ENCODE results near the gene FAM149A. TPM values are rescaled to one million over a fixed set of nuclear protein-coding genes. Genes with fewer than 3 reads are reported as not detected.

Gene FAM149A
- polyA plus RNA-seq, 1 donor from 2014 or later, result 9.1 TPM

DNA sequence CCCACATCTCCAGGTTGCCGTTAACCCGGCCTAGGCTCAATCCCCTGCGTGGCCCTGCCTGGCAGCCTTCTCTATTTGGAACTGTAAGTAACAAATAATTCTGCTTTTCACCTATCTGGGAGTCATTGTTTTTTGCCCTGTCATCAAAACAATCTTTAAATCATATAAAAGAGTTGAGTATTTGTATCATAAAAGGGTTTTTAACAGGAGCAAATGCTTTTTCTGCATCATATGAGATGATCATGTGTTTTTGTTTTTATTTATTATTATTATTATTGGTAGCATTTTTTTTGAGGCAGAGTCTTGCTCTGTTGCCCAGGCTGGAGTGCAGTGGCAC, 45.6 kb upstream of the FAM149A start:
- TF ChIP-seq MXI1 (conservative IDR thresholded peaks at IDR 0.05; ENCODE audit: poor library complexity, severe bottlenecking) (no peak), RAD21 (conservative IDR thresholded peaks at IDR 0.05) (no peak), EP300 (conservative IDR thresholded peaks at IDR 0.05; ENCODE audit: poor library complexity, severe bottlenecking) (no peak), EZH2 (IDR thresholded peaks at IDR 0.05; ENCODE audit: borderline replicate concordance, insufficient read depth, low read length, poor library complexity, severe bottlenecking) (no peak), TAF1 (IDR thresholded peaks at IDR 0.05; ENCODE audit: low read depth) (no peak), SMC3 (conservative IDR thresholded peaks at IDR 0.05; ENCODE audit: poor library complexity) (no peak), POLR2AphosphoS5 (IDR thresholded peaks at IDR 0.05) (no peak)
- TF ChIP-seq, protein P1, sequence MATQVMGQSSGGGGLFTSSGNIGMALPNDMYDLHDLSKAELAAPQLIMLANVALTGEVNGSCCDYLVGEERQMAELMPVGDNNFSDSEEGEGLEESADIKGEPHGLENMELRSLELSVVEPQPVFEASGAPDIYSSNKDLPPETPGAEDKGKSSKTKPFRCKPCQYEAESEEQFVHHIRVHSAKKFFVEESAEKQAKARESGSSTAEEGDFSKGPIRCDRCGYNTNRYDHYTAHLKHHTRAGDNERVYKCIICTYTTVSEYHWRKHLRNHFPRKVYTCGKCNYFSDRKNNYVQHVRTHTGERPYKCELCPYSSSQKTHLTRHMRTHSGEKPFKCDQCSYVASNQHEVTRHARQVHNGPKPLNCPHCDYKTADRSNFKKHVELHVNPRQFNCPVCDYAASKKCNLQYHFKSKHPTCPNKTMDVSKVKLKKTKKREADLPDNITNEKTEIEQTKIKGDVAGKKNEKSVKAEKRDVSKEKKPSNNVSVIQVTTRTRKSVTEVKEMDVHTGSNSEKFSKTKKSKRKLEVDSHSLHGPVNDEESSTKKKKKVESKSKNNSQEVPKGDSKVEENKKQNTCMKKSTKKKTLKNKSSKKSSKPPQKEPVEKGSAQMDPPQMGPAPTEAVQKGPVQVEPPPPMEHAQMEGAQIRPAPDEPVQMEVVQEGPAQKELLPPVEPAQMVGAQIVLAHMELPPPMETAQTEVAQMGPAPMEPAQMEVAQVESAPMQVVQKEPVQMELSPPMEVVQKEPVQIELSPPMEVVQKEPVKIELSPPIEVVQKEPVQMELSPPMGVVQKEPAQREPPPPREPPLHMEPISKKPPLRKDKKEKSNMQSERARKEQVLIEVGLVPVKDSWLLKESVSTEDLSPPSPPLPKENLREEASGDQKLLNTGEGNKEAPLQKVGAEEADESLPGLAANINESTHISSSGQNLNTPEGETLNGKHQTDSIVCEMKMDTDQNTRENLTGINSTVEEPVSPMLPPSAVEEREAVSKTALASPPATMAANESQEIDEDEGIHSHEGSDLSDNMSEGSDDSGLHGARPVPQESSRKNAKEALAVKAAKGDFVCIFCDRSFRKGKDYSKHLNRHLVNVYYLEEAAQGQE (IDR thresholded peaks at IDR 0.05; ENCODE audit: borderline replicate concordance), result no peak
- TF ChIP-seq, protein P2, sequence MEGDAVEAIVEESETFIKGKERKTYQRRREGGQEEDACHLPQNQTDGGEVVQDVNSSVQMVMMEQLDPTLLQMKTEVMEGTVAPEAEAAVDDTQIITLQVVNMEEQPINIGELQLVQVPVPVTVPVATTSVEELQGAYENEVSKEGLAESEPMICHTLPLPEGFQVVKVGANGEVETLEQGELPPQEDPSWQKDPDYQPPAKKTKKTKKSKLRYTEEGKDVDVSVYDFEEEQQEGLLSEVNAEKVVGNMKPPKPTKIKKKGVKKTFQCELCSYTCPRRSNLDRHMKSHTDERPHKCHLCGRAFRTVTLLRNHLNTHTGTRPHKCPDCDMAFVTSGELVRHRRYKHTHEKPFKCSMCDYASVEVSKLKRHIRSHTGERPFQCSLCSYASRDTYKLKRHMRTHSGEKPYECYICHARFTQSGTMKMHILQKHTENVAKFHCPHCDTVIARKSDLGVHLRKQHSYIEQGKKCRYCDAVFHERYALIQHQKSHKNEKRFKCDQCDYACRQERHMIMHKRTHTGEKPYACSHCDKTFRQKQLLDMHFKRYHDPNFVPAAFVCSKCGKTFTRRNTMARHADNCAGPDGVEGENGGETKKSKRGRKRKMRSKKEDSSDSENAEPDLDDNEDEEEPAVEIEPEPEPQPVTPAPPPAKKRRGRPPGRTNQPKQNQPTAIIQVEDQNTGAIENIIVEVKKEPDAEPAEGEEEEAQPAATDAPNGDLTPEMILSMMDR (IDR thresholded peaks at IDR 0.05; ENCODE audit: poor library complexity, severe bottlenecking), result no peak
- Histone ChIP-seq H3K9ac (ENCODE audit: low read length) (no peak overlapping the region), H3K36me3 (ENCODE audit: insufficient read depth, low read length) (no peaks in the 10 kb centered on the region), H3K9me2 (ENCODE audit: insufficient read depth, low read length) (no peaks in the 10 kb centered on the region), H2AFZ (ENCODE audit: low read depth, low read length) (no peak overlapping the region), H3F3A (ENCODE audit: insufficient read depth, low read length, poor library complexity, severe bottlenecking) (no peaks in the 10 kb centered on the region), H3K9me3 (ENCODE audit: low read length) (no peaks in the 10 kb centered on the region), H3K4me3 (ENCODE audit: low read length) (no peak overlapping the region), H3K79me2 (replicated peaks; ENCODE audit: insufficient read depth, low read length) (no peaks in the 10 kb centered on the region), H4K20me1 (ENCODE audit: insufficient read depth) (no peaks in the 10 kb centered on the region), H3K4me2 (ENCODE audit: low read length) (no peak overlapping the region), H3K27ac (ENCODE audit: low read length) (no peak overlapping the region), H3K27me3 (ENCODE audit: insufficient read depth, low read depth, low read length) (no peaks in the 10 kb centered on the region)

DNA sequence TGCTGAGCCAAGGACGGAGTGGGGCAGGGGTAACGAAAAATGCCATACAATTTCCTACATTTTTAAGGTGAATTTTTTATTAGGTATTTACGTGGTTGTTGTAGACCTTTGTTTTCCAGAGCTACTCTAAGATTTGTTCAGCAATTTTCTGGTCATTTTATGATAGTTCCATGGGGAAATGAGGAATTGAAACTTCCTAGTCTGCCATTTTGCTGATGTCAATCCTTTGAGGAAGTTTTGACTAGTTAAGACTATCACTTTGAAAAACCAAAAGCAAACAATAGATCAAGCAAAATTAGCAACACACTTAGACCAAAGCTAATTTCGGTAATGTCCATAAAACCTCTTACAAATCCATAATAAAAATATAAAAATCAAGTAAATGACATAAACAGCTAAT, 42.6 kb upstream of the FAM149A start:
- Histone ChIP-seq H3K4me2 (ENCODE audit: low read length) (no peak overlapping the region), H3K36me3 (ENCODE audit: insufficient read depth, low read length) (no peaks in the 10 kb centered on the region), H3K27ac (ENCODE audit: low read length) (no peak overlapping the region), H3K9ac (ENCODE audit: low read length) (no peak overlapping the region), H2AFZ (ENCODE audit: low read depth, low read length) (no peak overlapping the region), H3K9me3 (ENCODE audit: low read length) (no peaks in the 10 kb centered on the region), H3K27me3 (ENCODE audit: insufficient read depth, low read depth, low read length) (no peaks in the 10 kb centered on the region), H3K79me2 (replicated peaks; ENCODE audit: insufficient read depth, low read length) (no peaks in the 10 kb centered on the region), H4K20me1 (ENCODE audit: insufficient read depth) (no peaks in the 10 kb centered on the region), H3F3A (ENCODE audit: insufficient read depth, low read length, poor library complexity, severe bottlenecking) (no peaks in the 10 kb centered on the region), H3K9me2 (ENCODE audit: insufficient read depth, low read length) (no peaks in the 10 kb centered on the region), H3K4me3 (ENCODE audit: low read length) (no peak overlapping the region)
- TF ChIP-seq TAF1 (IDR thresholded peaks at IDR 0.05; ENCODE audit: low read depth) (no peak), POLR2AphosphoS5 (IDR thresholded peaks at IDR 0.05) (no peak), RAD21 (conservative IDR thresholded peaks at IDR 0.05) (no peak), EZH2 (IDR thresholded peaks at IDR 0.05; ENCODE audit: borderline replicate concordance, insufficient read depth, low read length, poor library complexity, severe bottlenecking) (no peak), SMC3 (conservative IDR thresholded peaks at IDR 0.05; ENCODE audit: poor library complexity) (no peak), EP300 (conservative IDR thresholded peaks at IDR 0.05; ENCODE audit: poor library complexity, severe bottlenecking) (no peak), MXI1 (conservative IDR thresholded peaks at IDR 0.05; ENCODE audit: poor library complexity, severe bottlenecking) (no peak)
- TF ChIP-seq, protein P1 (IDR thresholded peaks at IDR 0.05; ENCODE audit: borderline replicate concordance), result no peak
- TF ChIP-seq, protein P2 (IDR thresholded peaks at IDR 0.05; ENCODE audit: poor library complexity, severe bottlenecking), result no peak
